ENCODE measurements around the gene SCAMP5. TPM values are rescaled to one million over a fixed set of nuclear protein-coding genes. Genes with fewer than 3 reads are reported as not detected.

Gene SCAMP5
- total and polyA plus RNA-seq, 2 of the 4 experiments (the other 2 are of a cell fraction): 0.36 to 1.6 TPM

- TF ChIP-seq FOS (IDR thresholded peaks at IDR 0.05; ENCODE audit: low read depth, low read length): no peak
- no peak for TF ChIP-seq MAFK (IDR thresholded peaks at IDR 0.05; ENCODE audit: low read depth, low read length)
- no peak for TF ChIP-seq MAZ (IDR thresholded peaks at IDR 0.05; ENCODE audit: borderline replicate concordance, low read depth, low read length)
- TF ChIP-seq USF2 (IDR thresholded peaks at IDR 0.05; ENCODE audit: low read depth, low read length): no peak
- no peak for TF ChIP-seq POLR2A (IDR thresholded peaks at IDR 0.05; ENCODE audit: low read depth, low read length)
- TF ChIP-seq RFX5 (IDR thresholded peaks at IDR 0.05; ENCODE audit: low read depth, low read length): no peak
- TF ChIP-seq MXI1 (IDR thresholded peaks at IDR 0.05; ENCODE audit: borderline replicate concordance, low read depth, low read length): no peak
- no peak for TF ChIP-seq CHD1 (IDR thresholded peaks at IDR 0.05; ENCODE audit: low read depth, low read length)
- TF ChIP-seq NFE2L2 (IDR thresholded peaks at IDR 0.05; ENCODE audit: low read depth, low read length): no peak
- TF ChIP-seq, protein P1, sequence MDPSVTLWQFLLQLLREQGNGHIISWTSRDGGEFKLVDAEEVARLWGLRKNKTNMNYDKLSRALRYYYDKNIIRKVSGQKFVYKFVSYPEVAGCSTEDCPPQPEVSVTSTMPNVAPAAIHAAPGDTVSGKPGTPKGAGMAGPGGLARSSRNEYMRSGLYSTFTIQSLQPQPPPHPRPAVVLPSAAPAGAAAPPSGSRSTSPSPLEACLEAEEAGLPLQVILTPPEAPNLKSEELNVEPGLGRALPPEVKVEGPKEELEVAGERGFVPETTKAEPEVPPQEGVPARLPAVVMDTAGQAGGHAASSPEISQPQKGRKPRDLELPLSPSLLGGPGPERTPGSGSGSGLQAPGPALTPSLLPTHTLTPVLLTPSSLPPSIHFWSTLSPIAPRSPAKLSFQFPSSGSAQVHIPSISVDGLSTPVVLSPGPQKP (IDR thresholded peaks at IDR 0.05; ENCODE audit: borderline replicate concordance, low read depth, low read length): no peak
- no peak for TF ChIP-seq RCOR1 (IDR thresholded peaks at IDR 0.05; ENCODE audit: insufficient replicate concordance, low read length)
- TF ChIP-seq BHLHE40 (IDR thresholded peaks at IDR 0.05; ENCODE audit: low read depth, low read length): no peak
- no peak for TF ChIP-seq SMC3 (IDR thresholded peaks at IDR 0.05; ENCODE audit: low read depth, low read length)
- TF ChIP-seq RAD21 (IDR thresholded peaks at IDR 0.05; ENCODE audit: low read length): no peak
- no peak overlapping the region for H3K18ac ChIP-seq (ENCODE audit: low read depth, low read length)
- peaks cover 8% of the 10 kb centered on the region for H3K27me3 ChIP-seq (ENCODE audit: control insufficient read depth, insufficient read depth, low read length)
- no peaks in the 10 kb centered on the region for H3K9me3 ChIP-seq (ENCODE audit: control insufficient read depth, insufficient read depth, low read length)
- H3K23ac ChIP-seq (ENCODE audit: low read depth, low read length): no peak overlapping the region
- DNase-seq (no peak), ATAC-seq (ENCODE audit: low read depth) (no peak)
- H4K91ac ChIP-seq (ENCODE audit: insufficient read depth, low read depth, low read length): no peak overlapping the region
- H4K20me1 ChIP-seq (ENCODE audit: insufficient read depth, low read length): no peaks in the 10 kb centered on the region
- no peak overlapping the region for H2BK20ac ChIP-seq (ENCODE audit: low read depth, low read length)
- ChIA-PET POLR2A (ENCODE audit: unreplicated experiment) (no interaction called here), CTCF (no interaction called here)
- H2BK15ac ChIP-seq (ENCODE audit: low read depth, low read length): no peak overlapping the region
- no peak overlapping the region for H2BK5ac ChIP-seq (ENCODE audit: low read depth, low read length, poor library complexity, severe bottlenecking)
- WGBS, 2 experiments (ENCODE audit: extremely low coverage in 2 of 2, insufficient read length in 1 of 2): no CpG with 5 or more reads among the region's 1 CpG
- H2AK5ac ChIP-seq (ENCODE audit: low read depth, low read length): no peak overlapping the region
- H3K27ac ChIP-seq (ENCODE audit: insufficient read depth, low read length): no peak overlapping the region
- H3K4me2 ChIP-seq (ENCODE audit: low read depth, low read length): no peak overlapping the region
- H2AK9ac ChIP-seq (replicated peaks; ENCODE audit: low read depth, low read length, poor library complexity): no peak overlapping the region
- no peak overlapping the region for H2AFZ ChIP-seq (replicated peaks; ENCODE audit: low read length, poor library complexity)
- no peak overlapping the region for H3K9ac ChIP-seq (ENCODE audit: low read depth, low read length)
- H3K79me1 ChIP-seq (ENCODE audit: low read depth in 1 of 2, low read length in 2 of 2): no peaks in the 10 kb centered on the region
- H3K36me3 ChIP-seq (ENCODE audit: control insufficient read depth, insufficient read depth, low read length): no peaks in the 10 kb centered on the region
- no peak overlapping the region for H3K4ac ChIP-seq (ENCODE audit: low read depth, low read length)
- no peak overlapping the region for H3K4me3 ChIP-seq (ENCODE audit: insufficient read depth, low read depth, low read length)
- H3K9me1 ChIP-seq (ENCODE audit: insufficient read depth, low read length): no peaks in the 10 kb centered on the region
- BruUV-seq (replicated peaks): no TSS peak
- no peak overlapping the region for H3K56ac ChIP-seq (ENCODE audit: extremely low read depth, insufficient read depth, low read length)
- no peak overlapping the region for H3K14ac ChIP-seq (replicated peaks; ENCODE audit: low read depth, low read length)
- in situ Hi-C loops (cut with MboI; ENCODE audit: low sequenced_read_pairs) (no loop called here), dilution Hi-C loops (cut with HindIII; ENCODE audit: low sequenced_read_pairs, unreplicated experiment) (no loop called here), intact Hi-C loops (cut with micrococcal nuclease) (no loop called here)
- H4K8ac ChIP-seq (ENCODE audit: low read depth in 2 of 2, low read length in 2 of 2): no peak overlapping the region
- H3K4me1 ChIP-seq (ENCODE audit: control insufficient read depth, insufficient read depth, low read length): peaks cover 2% of the 10 kb centered on the region; the same call in 1 of the 2 replicates
- no peak overlapping the region for H2BK120ac ChIP-seq (ENCODE audit: low read depth, low read length)
- H4K5ac ChIP-seq (ENCODE audit: low read depth, low read length): no peak overlapping the region
Observed at GRCh38 chr15:74978077-74978476, 17.3 kb upstream of the SCAMP5 start.
